Smooth muscle cell of the brain vasculature (primary cell): ENCODE measurements around the gene KLHDC2.
"Not testable (repeated sequence)": the region's sequence is repeated elsewhere in the genome, so short reads cannot be mapped to it uniquely, and the experiment has no call there.

Source experiments
- DNase-seq: peaks from one replicate; pipeline ENCODE4 v3.0.0-alpha.2; 2012; ENCODE audit warnings: low read depth, low spot score

Gene KLHDC2

DNA sequence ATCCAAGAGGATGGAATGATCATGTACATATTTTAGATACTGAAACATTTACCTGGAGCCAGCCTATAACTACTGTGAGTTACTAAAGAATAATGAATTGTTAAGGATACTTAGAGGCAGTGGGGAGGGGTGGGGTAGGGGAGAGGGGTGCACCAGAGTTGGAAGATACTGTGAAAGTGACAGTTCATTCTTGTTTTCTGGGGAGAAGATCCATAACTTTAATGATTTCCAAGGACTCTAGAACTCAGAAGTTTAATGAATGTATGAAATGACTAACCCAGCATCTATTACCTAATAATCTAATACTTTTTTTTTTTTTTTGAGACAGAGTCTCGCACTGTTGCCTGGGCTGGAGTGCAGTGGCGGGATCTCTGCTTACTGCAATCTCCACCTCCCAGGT lies 10.5 kb downstream of the KLHDC2 start:
- no peak for DNase-seq

DNA sequence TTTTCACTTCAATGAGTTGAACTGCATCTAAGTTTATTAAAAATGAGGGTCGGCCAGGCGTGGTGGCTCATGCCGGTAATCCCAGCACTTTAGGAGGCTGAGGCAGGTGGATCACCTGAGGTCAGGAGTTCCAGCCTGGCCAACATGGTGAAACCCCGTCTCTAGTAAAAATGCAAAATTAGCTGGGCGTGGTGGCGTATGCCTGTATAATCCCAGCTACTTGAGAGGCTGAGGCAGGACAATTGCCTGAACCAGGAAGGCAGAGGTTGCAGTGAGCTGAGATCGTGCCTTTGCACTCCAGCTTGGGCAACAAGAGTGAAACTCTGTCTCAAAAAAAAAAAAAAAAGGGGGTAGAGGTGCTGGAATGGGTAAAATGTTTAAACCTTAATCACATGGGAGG lies 13.1 kb downstream of the KLHDC2 start:
- not testable (repeated sequence) for DNase-seq

DNA sequence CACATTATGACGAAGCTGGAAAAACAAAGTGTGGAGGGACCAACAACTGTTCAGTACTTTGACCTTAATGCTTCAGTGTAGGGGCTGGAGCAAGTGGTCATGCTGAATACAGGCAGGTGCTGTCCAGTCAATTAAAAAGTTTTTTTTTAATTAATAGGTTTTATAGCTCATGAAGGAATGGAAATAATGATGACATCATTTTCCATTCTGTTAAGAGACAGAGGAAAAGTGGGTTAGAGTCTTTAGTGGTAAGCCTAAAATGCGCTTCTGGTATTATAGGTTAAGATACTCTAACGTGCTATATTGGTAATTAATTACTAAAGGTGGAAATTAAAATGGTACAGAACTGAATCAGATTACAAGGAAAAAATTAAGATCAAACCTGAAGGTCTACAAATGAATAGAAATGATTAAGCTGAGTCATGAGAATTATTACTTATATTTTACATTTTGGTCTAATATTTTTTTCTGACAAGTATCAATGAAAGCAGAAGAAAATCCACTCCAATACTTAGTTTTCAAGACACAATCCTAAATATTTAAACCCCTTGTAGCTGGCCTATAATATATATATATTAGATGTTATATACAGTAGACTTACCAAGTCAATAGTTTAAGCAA lies 15.6 kb downstream of the KLHDC2 start:
- DNase-seq: no peak

DNA sequence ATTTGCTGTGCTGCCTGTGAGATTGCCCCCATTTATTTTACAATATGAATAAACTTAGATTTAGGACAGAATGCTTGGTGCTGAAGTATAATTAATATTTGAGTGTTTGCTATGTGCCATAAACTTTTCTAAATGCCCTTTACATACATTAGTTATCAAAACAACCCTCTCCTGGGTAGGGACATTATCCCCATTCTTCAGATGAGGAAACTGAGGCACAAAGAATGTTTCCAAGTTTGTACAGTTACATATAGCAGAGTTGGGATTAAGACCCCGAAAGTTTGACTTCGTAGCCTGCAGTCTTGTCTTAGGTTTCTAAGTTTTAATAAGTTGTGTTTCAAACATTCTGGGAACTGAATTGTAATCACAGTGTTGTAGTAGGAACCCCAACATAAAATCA lies 18.4 kb downstream of the KLHDC2 start:
- DNase-seq: no peak

DNA sequence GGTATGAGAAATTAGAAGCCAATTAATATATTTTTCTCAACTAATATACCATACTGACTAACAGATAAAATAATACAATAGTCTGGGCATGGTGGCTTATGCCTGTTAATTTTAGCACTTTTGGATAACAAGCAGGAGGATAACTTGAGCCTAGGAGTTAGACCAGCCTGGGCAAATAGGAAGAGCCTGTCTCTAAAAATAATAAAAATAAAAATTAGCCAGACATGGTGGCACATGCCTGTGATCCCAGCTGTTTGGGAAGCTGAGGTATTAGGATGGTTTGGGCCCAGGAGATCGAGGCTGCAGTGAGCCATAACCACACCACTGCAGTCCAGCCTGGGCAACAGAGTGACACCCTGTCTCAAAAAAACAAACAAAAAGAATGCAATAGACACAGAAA lies 24.7 kb downstream of the KLHDC2 start:
- DNase-seq: no peak

DNA sequence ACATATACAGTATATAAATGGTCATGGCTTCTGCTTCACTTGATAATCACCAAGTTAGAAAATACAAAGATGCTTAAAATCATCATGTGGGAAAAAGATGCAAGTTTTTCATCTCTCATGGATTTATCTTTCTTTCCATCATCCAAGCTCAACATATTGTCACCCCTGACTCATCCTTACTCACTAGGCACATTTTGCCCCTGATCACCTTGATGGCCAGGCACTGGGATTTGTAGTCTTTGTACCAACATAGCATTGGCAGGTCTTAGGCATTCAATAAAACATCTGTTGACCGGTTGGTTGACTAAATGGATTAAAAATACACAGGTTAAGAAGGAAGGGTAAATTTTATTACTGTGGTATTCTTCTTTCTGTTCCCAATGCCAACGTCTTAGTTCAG lies 28.1 kb downstream of the KLHDC2 start:
- no peak for DNase-seq

DNA sequence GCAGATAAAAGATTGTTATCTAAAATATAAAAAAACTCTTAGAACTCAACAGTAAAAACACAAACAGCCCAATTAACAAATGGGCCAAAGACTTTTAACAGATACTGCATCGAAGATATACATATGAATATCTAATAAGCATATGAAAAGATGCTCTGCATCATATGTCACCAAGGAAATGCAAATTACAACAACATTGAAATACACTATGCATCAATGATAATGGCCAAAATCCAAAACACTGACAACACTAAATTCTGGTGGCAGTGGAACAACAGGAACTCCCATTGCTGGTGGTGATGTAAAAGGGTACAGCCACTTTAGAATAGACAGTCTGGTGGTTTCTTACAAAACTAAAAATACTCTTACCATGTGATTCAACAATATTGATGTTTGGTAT lies 40.8 kb downstream of the KLHDC2 start:
- DNase-seq: no peak

DNA sequence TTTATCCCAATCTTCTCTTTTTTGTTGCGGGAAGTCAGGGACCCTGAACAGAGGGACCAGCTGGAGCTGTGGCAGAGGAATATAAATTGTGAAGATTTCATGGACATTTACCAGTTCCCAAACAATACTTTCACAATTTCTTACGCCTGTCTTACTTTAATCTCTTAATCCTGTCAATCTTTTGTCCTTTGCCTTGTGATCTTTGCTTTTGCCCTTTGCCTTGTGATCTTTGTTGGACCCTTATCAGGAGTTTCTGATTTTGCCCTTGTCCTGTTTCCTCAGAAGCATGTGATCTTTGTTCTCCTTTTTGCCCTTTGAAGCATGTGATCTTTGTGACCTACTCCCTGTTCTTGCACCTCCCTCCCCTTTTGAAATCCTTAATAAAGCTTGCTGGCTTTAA lies 48.2 kb downstream of the KLHDC2 start:
- DNase-seq: not testable (repeated sequence)

DNA sequence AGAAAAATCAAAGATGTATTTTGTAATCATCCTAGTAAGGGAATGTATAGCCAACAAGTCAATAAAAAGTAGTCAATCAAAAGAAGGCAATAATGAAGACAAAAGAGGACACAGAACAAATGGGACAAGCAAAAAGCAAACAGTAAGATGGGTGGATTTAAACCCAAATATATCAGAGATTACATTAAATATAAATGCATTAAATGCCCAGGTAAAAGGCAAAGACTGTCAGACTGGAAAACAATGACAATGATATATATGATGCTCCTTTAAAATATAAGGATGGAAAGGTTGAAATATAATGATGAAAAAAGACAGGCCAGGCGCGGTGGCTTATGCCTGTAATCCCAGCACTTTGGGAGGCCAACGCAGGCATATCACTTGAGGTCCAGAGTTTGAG lies 48.9 kb downstream of the KLHDC2 start:
- no peak for DNase-seq

DNA sequence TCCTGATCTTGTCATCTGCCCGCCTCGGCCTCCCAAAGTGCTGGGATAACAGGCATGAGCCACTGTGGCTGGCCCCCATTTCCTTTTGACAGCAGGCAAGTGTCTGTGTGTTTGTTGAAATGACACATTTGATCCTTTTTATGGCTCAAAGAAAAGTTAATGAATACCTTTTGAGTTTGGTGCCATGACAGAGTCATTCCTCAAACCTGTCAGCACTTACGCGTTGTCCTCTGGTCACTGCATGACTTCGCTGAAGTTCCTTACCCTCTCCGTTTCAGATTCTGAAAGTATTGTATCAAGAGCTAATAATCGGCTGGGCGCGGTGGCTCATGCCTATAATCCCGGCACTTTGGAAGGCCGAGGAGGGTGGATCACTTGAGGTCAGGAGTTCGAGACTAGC lies 52.2 kb downstream of the KLHDC2 start:
- DNase-seq: no peak

DNA sequence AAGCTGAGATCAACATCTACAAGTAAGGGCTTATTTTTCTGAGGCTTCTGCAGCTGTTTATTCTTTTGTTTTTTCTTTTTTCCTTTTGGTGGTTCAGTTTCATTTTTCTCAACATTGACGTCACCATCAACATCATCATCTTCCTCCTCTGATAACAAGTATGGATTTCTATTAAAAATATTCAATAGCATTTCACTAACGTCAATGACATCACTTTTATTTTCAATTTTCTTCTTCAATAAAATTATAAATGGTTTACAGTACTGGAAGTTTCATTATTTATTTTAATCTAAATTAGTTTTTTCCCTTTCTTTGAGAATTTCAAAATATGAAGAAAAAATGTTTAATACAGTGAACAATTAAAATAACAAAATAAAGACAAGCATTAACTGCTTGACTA lies 60.7 kb downstream of the KLHDC2 start:
- no peak for DNase-seq
